ENCODE data around the gene CNTNAP2. TPM values are rescaled to one million over a fixed set of nuclear protein-coding genes. Genes with fewer than 3 reads are reported as not detected.

The CNTNAP2 gene
- total RNA-seq, 2 experiments from 2014 or later: not detected

- ATAC-seq (ENCODE audit: poor library complexity): no peak
- Mint-ChIP-seq H3K27me3 (no peaks in the 10 kb centered on the region), H3K9me3 (no peaks in the 10 kb centered on the region), H3K27ac (no peak overlapping the region), H3K36me3 (ENCODE audit: low read depth) (no peaks in the 10 kb centered on the region), H3K4me1 (ENCODE audit: low read depth) (no peaks in the 10 kb centered on the region), H3K4me3 (no peak overlapping the region)
- Histone ChIP-seq H3K9me3 (ENCODE audit: control insufficient read depth in 1 of 2, insufficient read depth in 1 of 2, low read length in 2 of 2) (no peaks in the 10 kb centered on the region), H3K4me1 (ENCODE audit: insufficient read depth, low read length) (no peaks in the 10 kb centered on the region), H3K4me3 (ENCODE audit: low read length) (no peak overlapping the region), H3K27me3 (ENCODE audit: control insufficient read depth in 1 of 2, insufficient read depth in 2 of 2, low read length in 2 of 2) (no peaks in the 10 kb centered on the region), H3K36me3 (ENCODE audit: insufficient read depth, low read length) (no peaks in the 10 kb centered on the region), H3K27ac (ENCODE audit: low read depth in 1 of 2, low read length in 2 of 2) (no peak overlapping the region)
- ChIA-PET CTCF (no interaction called here), POLR2A (no interaction called here)
- no peak for DNase-seq
- intact Hi-C loops (cut with DNase I, micrococcal nuclease): no loop called here
- TF ChIP-seq CTCF (IDR thresholded peaks at IDR 0.05): no peak
These were observed 1380.6 kb downstream of the CNTNAP2 start for GRCh38 chr7:147497246-147497645.

GRCh38 chr7:147498081-147498480 lies 1381.5 kb downstream of the CNTNAP2 start:
- no peak overlapping the region for H3K27ac ChIP-seq (ENCODE audit: low read depth in 1 of 2, low read length in 2 of 2)
- H3K9me3 ChIP-seq (ENCODE audit: control insufficient read depth in 1 of 2, insufficient read depth in 1 of 2, low read length in 2 of 2): no peaks in the 10 kb centered on the region
- Mint-ChIP-seq H3K27me3 (no peaks in the 10 kb centered on the region), H3K4me1 (ENCODE audit: low read depth) (no peaks in the 10 kb centered on the region), H3K36me3 (ENCODE audit: low read depth) (no peaks in the 10 kb centered on the region), H3K27ac (no peak overlapping the region), H3K9me3 (no peaks in the 10 kb centered on the region), H3K4me3 (no peak overlapping the region)
- H3K4me3 ChIP-seq (ENCODE audit: low read length): no peak overlapping the region
- H3K36me3 ChIP-seq (ENCODE audit: insufficient read depth, low read length): no peaks in the 10 kb centered on the region
- ChIA-PET CTCF (interaction anchor here (0.6 kb wide), 1 partner anchor 213 kb away, joined by 3 read pairs; no protein-coding TSS in a partner anchor), POLR2A (no interaction called here)
- H3K4me1 ChIP-seq (ENCODE audit: insufficient read depth, low read length): no peaks in the 10 kb centered on the region
- no peaks in the 10 kb centered on the region for H3K27me3 ChIP-seq (ENCODE audit: control insufficient read depth in 1 of 2, insufficient read depth in 2 of 2, low read length in 2 of 2)
- DNase-seq (no peak), ATAC-seq (ENCODE audit: poor library complexity) (no peak)
- no peak for TF ChIP-seq CTCF (IDR thresholded peaks at IDR 0.05)
- intact Hi-C loops (cut with DNase I, micrococcal nuclease): no loop called here

- CTCF ChIA-PET: no interaction called here
- Mint-ChIP-seq H3K36me3 (ENCODE audit: low read depth) (no peaks in the 10 kb centered on the region), H3K9me3 (peaks cover 6% of the 10 kb centered on the region), H3K4me3 (no peak overlapping the region), H3K27me3 (no peaks in the 10 kb centered on the region), H3K27ac (no peak overlapping the region), H3K4me1 (ENCODE audit: low read depth) (no peaks in the 10 kb centered on the region)
- intact Hi-C loops (cut with DNase I, micrococcal nuclease): no loop called here
- POLR2A ChIA-PET: no interaction called here
- Histone ChIP-seq H3K27ac (ENCODE audit: low read depth in 1 of 2, low read length in 2 of 2) (no peak overlapping the region), H3K4me3 (ENCODE audit: low read length) (no peak overlapping the region), H3K9me3 (ENCODE audit: control insufficient read depth in 1 of 2, insufficient read depth in 1 of 2, low read length in 2 of 2) (peaks cover 0 to 14% of the 10 kb centered on the region in 2 experiments), H3K4me1 (ENCODE audit: insufficient read depth, low read length) (no peaks in the 10 kb centered on the region), H3K27me3 (ENCODE audit: control insufficient read depth in 1 of 2, insufficient read depth in 2 of 2, low read length in 2 of 2) (no peaks in the 10 kb centered on the region), H3K36me3 (ENCODE audit: insufficient read depth, low read length) (no peaks in the 10 kb centered on the region)
- ATAC-seq (ENCODE audit: poor library complexity): no peak
- DNase-seq: no peak
- TF ChIP-seq CTCF (IDR thresholded peaks at IDR 0.05): no peak
These were observed 1392.5 kb downstream of the CNTNAP2 start for GRCh38 chr7:147509035-147509501.

All from CD4-positive, alpha-beta T cell (primary cell).